Embryonic facial prominence (tissue), 1 donor: ENCODE measurements around the gene DCC.
"Not testable (repeated sequence)": the region's sequence is repeated elsewhere in the genome, so short reads cannot be mapped to it uniquely, and the experiment has no call there.

Experiments
- DNase-seq: peaks from one replicate; pipeline ENCODE4 v3.0.0-alpha.2; 2016; ENCODE audit errors: extremely low spot score

The DCC gene

GRCh38 chr18:53511725-53512124 lies 1171.7 kb downstream of the DCC start:
- not testable (repeated sequence) for DNase-seq

- DNase-seq = no peak
These were observed 1181.1 kb downstream of the DCC start for GRCh38 chr18:53521068-53521467.

DNA sequence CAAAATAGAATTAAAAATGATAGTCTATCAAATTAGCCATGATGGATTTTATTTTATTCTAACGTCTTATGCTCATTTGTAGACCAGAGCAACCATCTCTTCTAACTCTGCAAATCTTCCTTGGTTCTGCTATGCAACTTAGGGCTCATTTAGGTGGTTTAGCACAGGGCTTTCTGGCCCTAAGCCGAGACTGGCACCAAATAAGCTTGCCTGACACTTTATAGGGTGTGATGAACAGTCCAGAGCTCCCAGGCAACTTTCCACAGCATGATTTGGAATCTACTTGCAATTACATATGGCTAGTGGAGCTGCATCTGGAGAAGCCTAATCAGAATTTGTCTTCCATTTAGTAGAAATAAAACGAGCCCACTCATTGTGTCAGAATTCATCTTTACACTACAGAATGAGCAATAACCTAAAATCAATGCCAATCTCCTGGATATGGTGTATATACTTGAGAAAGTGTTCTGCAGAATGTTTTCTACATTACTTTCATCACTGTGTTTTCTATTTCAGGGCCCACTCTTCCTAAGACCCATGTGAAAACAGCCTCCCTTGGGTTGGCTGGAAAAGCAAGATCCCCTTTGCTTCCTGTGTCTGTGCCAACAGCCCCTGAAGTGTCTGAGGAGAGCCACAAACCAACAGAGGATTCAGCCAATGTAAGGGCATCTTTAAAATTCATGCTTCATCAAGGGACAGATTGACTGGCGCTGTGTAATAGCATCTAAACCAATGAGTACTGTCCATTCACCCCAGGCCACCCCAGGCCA lies 1186.3 kb downstream of the DCC start:
- no peak for DNase-seq

DNA sequence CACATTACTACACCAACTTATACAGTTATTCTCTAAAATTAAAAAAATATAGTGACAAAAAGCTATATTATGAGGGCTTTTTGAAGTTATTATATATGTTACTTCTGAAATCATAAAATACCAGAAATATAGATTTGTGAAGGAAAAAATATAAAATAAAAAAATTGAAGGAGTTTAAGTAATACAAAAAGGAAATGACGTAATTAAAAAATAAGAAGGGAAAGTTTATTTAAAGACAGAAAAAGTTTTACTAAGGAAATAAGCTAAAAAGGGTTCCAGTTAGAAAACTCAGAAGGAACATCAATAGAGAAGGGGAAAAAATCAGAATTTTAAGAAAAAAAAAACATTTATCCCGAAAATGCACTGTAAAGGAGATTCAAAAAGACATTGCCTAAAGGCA lies 1187.4 kb downstream of the DCC start:
- no peak for DNase-seq

- no peak for DNase-seq
These were observed 1191.2 kb downstream of the DCC start for GRCh38 chr18:53531187-53531586.

GRCh38 chr18:53531896-53532295 lies 1191.9 kb downstream of the DCC start:
- DNase-seq = no peak

DNA sequence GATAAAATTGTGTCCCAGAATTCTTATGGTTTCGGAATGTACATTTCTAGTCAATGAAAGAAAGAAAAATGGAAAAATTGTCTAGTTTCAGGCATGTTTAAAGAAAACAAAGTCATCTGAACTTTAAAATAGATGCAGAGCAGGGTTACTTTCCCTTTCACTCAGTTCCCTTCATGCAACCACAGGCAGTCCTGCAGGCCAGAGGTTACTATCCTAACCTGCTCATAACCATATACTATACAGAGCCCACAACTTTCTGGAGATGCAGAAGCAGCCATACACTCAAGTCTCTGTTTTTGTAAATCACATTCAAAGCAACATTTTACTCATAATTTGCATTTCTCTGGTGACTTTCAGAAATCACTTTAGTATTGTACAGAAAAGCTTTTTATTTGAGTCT lies 1194.2 kb downstream of the DCC start:
- no peak for DNase-seq

- no peak for DNase-seq
These were observed 1194.7 kb downstream of the DCC start for GRCh38 chr18:53534695-53535094.

GRCh38 chr18:53536908-53537307 lies 1196.9 kb downstream of the DCC start:
- DNase-seq = no peak

DNA sequence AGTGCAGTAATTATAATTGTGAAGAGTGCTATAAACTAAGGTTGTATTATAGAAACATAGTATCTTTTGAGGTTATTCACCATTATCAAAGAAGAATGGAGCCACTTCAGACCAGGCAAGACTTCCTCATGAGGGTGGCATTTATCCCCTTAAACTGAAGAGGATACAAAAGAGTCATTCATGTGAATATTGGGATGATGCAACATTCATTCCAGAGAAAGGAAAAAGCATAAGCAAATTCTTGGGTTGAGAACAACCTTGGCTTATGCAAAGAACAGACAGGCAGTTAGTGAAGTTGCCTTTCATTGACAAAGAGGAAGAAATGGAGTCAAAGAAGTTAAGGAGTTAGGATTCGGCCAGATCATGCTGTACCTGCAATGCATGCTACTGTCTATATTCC lies 1201.9 kb downstream of the DCC start:
- DNase-seq = no peak

DNA sequence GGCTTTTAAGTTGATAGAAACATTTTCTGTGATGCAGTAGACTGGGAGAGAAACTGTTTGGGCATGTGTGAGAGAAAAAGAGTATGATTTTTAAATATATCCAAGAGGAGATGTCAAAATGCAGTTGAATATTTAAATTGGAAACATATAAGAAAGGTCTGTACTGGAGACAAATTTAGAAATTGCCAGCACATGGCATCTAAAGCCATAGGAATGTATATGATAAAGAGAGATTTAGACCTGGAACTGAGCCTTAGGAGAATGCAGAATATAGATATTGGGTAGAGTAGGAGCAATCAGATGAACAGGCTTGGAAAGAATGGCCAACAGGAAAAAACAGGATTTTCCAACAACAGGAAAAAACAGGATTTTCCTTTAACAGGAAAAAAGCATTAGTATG lies 1203.7 kb downstream of the DCC start:
- DNase-seq = no peak

- no peak for DNase-seq
These were observed 1204.9 kb downstream of the DCC start for GRCh38 chr18:53544917-53545316.

DNA sequence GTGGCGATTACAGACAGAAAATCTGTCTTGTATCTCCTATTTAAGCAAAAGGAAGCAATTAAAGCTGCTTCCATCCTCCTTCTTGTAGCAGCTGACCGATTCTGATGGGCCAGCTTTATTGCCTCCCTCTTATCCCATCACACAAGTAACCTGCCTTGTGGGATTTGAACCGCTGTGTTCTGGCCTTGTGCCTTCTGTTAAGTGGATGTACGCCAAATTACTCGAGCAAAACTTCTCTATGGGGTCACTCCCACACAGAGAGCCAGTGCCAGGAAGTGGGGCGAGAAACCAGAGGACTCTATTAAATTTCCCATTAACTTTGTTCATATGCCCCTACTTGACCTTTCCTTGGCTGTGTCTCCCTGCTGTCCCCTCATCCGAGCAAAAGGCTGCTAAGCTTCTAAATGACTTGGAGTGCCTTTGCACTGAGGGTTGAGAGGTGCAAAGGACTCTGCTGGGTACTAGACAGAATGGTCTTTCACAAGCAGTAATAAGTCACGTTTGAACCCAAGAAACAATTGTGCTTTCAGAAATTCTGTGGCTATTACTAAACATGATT lies 1212.0 kb downstream of the DCC start:
- no peak for DNase-seq

DNA sequence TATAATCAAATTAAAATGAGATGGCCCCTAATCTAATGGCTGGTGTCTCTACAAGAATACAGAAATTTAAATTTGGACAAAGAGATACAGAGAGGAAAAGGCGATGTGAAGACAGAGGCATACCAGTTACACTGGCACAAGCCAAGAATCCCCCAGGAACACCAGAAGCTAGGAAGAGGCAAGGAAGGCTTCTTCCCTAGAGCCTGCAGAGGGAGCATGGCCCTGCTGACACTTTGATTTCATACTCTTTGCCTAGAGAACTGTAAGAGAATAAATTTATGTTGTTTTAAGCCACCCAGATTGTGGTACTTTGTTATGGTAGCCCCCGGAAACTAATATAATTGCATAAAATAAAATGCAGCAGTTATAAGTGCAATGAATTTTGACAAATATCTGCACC lies 1213.0 kb downstream of the DCC start:
- DNase-seq = no peak

GRCh38 chr18:53556450-53556849 lies 1216.5 kb downstream of the DCC start:
- no peak for DNase-seq

- DNase-seq = no peak
These were observed 1220.5 kb downstream of the DCC start for GRCh38 chr18:53560546-53560945.

DNA sequence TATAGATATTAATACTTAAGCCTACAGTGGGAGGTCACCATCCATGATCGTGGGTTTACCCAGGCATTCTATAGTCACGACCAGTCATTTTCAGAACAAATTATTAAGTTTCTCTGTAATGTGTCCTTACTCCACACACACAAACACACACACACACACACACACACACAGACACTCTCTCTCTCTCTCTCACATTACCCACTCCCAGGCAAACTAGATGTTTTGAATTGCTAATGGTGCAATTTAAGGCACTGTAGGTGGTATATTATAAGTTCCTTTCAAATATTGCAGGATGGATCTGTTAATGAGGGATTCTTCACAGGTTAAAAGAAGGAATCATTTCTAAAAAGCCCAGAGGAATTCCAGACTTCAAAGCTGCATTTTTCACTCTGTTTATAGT lies 1226.6 kb downstream of the DCC start:
- no peak for DNase-seq

DNA sequence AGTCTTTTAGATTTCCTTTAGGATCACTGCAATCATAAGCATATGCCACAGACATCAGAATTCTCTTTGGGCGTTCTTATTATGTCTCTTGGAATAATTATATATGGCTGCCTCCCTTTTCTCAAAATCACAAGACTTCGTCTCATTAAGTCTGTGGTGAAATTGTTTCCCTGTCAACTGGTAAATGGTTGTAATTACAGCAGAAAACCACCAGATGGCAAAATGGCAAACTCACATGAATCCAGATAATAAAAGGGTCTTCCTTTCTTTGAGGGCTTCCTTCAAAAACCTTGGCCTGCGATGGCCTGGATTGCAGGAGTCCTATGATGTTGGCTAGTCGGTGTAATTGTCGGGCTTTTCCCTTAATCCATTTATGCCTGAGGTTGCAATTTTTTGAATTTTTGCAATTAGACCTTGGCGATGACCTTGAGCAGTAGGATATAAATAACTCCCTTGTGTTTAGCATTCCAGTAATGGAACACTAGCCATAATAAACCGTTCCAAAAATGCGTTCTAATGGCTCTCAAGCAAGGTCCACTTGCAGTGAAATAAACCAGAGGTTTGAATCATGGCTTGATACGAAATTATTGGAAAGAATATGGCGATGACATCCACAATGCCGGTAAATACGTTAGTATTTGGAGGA lies 1228.1 kb downstream of the DCC start:
- peak; percentile 7 for DNase-seq
